ENCODE data around the gene CCZ1B. TPM values are rescaled to one million over a fixed set of nuclear protein-coding genes. Genes with fewer than 3 reads are reported as not detected.
"Not testable (repeated sequence)": the region's sequence is repeated elsewhere in the genome, so short reads cannot be mapped to it uniquely, and the experiment has no call there.

CCZ1B gene
- total RNA-seq, 1 donor from 2014 or later, result 83.0 TPM

DNA sequence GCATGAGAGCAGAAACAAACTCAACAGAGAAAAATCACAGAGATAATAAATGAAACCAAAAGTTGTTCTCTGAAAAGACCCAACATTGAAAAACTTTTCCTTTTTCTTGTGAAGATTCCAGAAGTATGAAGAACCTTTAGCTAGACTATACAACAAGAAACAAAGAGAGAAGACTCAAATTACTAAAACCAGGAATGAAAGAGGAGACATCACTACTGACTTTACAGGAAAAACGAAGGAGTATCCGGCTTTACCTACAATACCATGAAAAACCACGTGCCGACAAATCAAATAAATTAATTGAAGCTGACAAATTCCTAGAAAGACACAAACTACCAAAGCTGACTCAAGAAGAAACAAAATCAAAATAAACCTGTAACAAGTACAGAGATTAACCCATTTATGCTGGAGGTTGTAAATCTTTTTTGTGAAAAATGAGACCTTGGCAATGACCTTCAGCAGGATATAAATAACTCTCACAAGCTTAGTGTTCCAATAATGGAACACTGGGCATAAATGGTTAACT is 18.6 kb downstream of the CCZ1B start:
- H3K36me3 ChIP-seq (ENCODE audit: control insufficient read depth in 3 of 3, insufficient read depth in 3 of 3, low read length in 3 of 3); H3K9me3 ChIP-seq (ENCODE audit: control insufficient read depth in 3 of 3, low read length in 3 of 3); H3K4me3 ChIP-seq (ENCODE audit: low read length in 3 of 3); H3K9ac ChIP-seq (ENCODE audit: low read depth in 1 of 3, low read length in 3 of 3); H3K4me1 ChIP-seq (ENCODE audit: control insufficient read depth in 3 of 3, insufficient read depth in 3 of 3, low read length in 3 of 3); H3K27ac ChIP-seq (ENCODE audit: low read depth, low read length); H3K27me3 ChIP-seq (ENCODE audit: control insufficient read depth in 3 of 3, insufficient read depth in 3 of 3, low read length in 3 of 3): not testable (repeated sequence)

DNA sequence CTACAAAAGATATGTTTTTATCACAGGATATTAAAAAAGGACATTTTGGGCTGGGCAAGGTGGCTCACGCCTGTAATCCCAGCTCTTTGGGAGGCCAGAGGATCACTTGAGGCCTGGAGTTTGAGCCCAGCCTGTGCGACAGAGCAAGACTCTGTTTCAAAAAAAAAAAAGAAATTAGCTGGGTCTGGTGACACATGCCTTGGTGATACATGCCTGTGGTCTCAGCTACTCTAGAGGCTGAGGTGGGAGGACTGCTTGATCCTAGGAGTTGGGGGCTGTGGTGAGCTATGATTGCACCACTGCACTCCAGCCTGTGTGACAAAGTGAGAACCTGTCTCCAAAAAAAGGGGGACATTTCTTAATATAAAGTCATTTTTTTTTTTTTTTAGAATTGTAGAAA is 25.7 kb downstream of the CCZ1B start:
- not testable (repeated sequence) for H3K27me3 ChIP-seq (ENCODE audit: control insufficient read depth in 3 of 3, insufficient read depth in 3 of 3, low read length in 3 of 3)

DNA sequence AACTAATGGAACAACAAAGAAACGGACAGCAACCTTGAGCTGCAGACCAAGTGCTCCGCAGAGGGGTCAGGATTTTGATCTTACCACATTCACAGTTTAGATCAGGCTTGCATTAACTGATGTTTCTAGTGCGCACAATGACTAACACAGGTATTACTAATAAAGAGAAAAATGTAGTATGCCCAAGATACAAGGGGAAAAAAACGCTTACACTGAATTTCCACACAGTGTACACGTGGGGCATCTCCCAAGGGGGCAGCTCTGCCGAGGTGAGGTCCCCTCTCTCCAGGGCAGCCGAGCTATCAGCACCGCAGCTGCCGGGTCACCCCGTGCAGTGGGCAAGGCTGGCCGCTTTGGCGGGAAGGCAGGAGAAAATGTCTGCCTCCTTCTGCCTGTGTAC is 26.2 kb downstream of the CCZ1B start:
- H3K36me3 ChIP-seq (ENCODE audit: control insufficient read depth in 3 of 3, insufficient read depth in 3 of 3, low read length in 3 of 3); H3K4me3 ChIP-seq (ENCODE audit: low read length in 3 of 3); H3K9me3 ChIP-seq (ENCODE audit: control insufficient read depth in 3 of 3, low read length in 3 of 3); H3K9ac ChIP-seq (ENCODE audit: low read depth in 1 of 3, low read length in 3 of 3); H3K27me3 ChIP-seq (ENCODE audit: control insufficient read depth in 3 of 3, insufficient read depth in 3 of 3, low read length in 3 of 3); H3K27ac ChIP-seq (ENCODE audit: low read depth, low read length); H3K4me1 ChIP-seq (ENCODE audit: control insufficient read depth in 3 of 3, insufficient read depth in 3 of 3, low read length in 3 of 3): not testable (repeated sequence)

More for the DNA sequence above, 25.7 kb downstream of the CCZ1B start:
- H3K36me3 ChIP-seq (ENCODE audit: control insufficient read depth in 3 of 3, insufficient read depth in 3 of 3, low read length in 3 of 3); H3K4me1 ChIP-seq (ENCODE audit: control insufficient read depth in 3 of 3, insufficient read depth in 3 of 3, low read length in 3 of 3); H3K9ac ChIP-seq (ENCODE audit: low read depth in 1 of 3, low read length in 3 of 3); H3K27ac ChIP-seq (ENCODE audit: low read depth, low read length); H3K4me3 ChIP-seq (ENCODE audit: low read length in 3 of 3); H3K9me3 ChIP-seq (ENCODE audit: control insufficient read depth in 3 of 3, low read length in 3 of 3): not testable (repeated sequence)

DNA sequence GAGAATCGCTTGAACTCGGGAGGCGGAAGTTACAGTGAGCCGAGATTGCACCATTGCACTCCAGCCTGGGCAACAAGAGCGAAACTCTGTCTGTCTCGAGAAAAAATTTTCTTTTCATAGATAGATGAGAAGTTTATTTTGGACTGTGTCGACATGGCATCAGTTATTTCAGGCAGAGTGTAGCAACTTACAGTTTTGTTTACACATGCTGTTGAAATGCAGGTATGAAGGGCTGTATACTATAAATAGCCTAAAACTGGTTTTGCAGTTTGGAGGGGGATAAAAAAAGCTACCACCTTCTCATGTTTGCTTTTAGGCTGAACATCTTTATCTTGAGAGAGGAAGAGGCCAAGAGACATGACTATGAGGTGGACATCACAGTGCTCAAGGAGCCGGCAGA is 28.0 kb downstream of the CCZ1B start:
- H3K36me3 ChIP-seq (ENCODE audit: control insufficient read depth in 3 of 3, insufficient read depth in 3 of 3, low read length in 3 of 3); H3K9ac ChIP-seq (ENCODE audit: low read depth in 1 of 3, low read length in 3 of 3); H3K4me1 ChIP-seq (ENCODE audit: control insufficient read depth in 3 of 3, insufficient read depth in 3 of 3, low read length in 3 of 3); H3K9me3 ChIP-seq (ENCODE audit: control insufficient read depth in 3 of 3, low read length in 3 of 3); H3K27ac ChIP-seq (ENCODE audit: low read depth, low read length); H3K27me3 ChIP-seq (ENCODE audit: control insufficient read depth in 3 of 3, insufficient read depth in 3 of 3, low read length in 3 of 3); H3K4me3 ChIP-seq (ENCODE audit: low read length in 3 of 3): not testable (repeated sequence)

DNA sequence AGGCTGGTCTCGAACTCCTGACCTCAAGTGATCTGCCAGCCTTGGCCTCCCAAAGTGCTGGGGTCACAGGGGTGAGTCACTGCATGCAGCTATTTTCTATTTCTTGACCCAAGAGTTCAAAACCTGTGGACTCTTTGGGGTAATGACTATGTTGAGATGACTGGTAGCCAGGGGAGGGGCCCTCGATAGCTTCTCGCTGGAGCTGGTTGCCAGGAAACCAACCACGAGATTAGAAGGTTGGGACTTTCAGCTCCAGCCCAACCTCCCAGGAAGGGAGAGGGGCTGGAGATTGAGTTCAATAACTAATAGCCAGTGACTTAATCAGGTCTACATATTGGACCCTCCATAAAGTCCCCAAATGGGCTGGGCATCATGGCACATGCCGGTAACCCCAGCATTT is 28.9 kb downstream of the CCZ1B start:
- not testable (repeated sequence) for H3K36me3 ChIP-seq (ENCODE audit: control insufficient read depth in 3 of 3, insufficient read depth in 3 of 3, low read length in 3 of 3); H3K9ac ChIP-seq (ENCODE audit: low read depth in 1 of 3, low read length in 3 of 3); H3K27me3 ChIP-seq (ENCODE audit: control insufficient read depth in 3 of 3, insufficient read depth in 3 of 3, low read length in 3 of 3); H3K27ac ChIP-seq (ENCODE audit: low read depth, low read length); H3K9me3 ChIP-seq (ENCODE audit: control insufficient read depth in 3 of 3, low read length in 3 of 3); H3K4me3 ChIP-seq (ENCODE audit: low read length in 3 of 3); H3K4me1 ChIP-seq (ENCODE audit: control insufficient read depth in 3 of 3, insufficient read depth in 3 of 3, low read length in 3 of 3)

DNA sequence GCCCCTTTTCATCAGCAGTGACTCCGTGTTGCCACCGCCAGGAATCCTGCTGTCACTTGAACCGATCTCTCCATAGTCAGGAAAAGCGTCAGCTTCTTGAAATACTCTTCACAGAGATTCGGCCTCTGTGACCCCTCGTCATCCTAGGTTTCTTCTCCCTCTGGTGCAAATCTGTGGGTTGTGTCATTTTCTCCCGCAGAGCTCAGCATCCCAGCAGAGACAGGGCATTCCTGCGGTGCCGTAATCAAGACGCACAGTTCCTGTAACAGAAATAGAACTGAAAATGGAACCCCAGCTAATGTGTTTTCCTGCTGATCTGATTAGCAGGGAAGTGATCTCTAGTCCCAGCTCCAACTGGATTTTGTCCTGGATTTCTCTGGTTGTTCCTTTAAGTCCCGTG is 31.8 kb downstream of the CCZ1B start:
- H3K27ac ChIP-seq (ENCODE audit: low read depth, low read length); H3K4me1 ChIP-seq (ENCODE audit: control insufficient read depth in 3 of 3, insufficient read depth in 3 of 3, low read length in 3 of 3); H3K9ac ChIP-seq (ENCODE audit: low read depth in 1 of 3, low read length in 3 of 3); H3K9me3 ChIP-seq (ENCODE audit: control insufficient read depth in 3 of 3, low read length in 3 of 3); H3K4me3 ChIP-seq (ENCODE audit: low read length in 3 of 3); H3K27me3 ChIP-seq (ENCODE audit: control insufficient read depth in 3 of 3, insufficient read depth in 3 of 3, low read length in 3 of 3); H3K36me3 ChIP-seq (ENCODE audit: control insufficient read depth in 3 of 3, insufficient read depth in 3 of 3, low read length in 3 of 3): not testable (repeated sequence)

DNA sequence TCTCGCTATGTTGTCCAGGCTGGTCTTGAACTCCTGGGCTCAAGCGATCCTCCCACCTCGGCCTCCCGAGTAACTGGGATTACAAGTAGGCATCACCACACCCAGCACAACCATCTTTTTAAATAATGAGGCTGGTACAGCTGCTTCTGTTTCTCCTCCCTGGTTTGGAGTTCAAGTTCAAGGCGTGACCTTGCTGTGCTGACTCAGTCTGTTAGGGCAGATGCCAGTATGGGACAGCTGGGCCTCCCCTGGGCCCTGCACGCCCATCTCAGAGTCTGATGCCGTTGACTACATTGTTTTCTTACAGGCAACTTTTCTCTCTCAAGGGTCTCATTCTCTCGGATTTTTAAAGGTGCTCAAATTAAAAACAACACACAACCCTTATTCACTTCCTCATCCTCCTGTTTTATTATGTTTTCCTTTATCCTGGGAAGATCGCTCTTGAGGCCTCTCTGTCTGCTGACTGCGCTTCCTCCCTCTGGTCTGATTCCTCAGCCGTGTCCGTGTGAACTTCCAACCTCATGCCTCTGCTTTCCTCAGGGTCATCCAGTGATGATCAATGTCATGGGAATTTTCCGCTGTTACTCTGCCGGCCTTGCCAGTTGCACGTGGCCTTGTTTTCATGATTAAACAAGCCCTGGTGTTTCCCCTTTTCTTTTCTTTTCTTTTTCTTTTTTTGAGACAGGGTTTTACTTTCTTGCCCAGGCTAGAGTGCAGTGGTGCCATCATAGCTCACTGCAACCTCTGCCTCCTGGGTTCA is 33.8 kb downstream of the CCZ1B start:
- H3K4me1 ChIP-seq (ENCODE audit: control insufficient read depth in 3 of 3, insufficient read depth in 3 of 3, low read length in 3 of 3); H3K4me3 ChIP-seq (ENCODE audit: low read length in 3 of 3); H3K9ac ChIP-seq (ENCODE audit: low read depth in 1 of 3, low read length in 3 of 3); H3K36me3 ChIP-seq (ENCODE audit: control insufficient read depth in 3 of 3, insufficient read depth in 3 of 3, low read length in 3 of 3); H3K9me3 ChIP-seq (ENCODE audit: control insufficient read depth in 3 of 3, low read length in 3 of 3); H3K27me3 ChIP-seq (ENCODE audit: control insufficient read depth in 3 of 3, insufficient read depth in 3 of 3, low read length in 3 of 3); H3K27ac ChIP-seq (ENCODE audit: low read depth, low read length): not testable (repeated sequence)

DNA sequence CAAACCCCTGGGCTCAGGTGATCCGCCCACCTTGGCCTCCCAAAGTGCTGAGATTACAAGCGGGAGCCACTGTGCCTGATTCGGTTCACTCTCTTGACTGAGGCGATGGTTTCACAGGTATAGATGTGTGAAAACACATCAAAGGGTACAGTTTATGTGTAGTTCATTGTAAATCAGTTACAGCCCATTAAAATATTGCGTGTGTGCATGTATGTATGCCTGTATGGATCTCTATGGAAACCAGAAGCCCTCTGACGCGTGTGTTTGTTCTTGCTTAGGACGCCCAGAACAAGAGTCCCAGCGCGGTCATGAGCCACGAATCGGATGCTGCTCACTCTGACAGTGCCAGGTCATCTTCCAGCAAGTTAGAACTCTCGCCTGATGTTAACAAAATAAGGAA is 36.7 kb downstream of the CCZ1B start:
- H3K36me3 ChIP-seq (ENCODE audit: control insufficient read depth in 3 of 3, insufficient read depth in 3 of 3, low read length in 3 of 3); H3K4me1 ChIP-seq (ENCODE audit: control insufficient read depth in 3 of 3, insufficient read depth in 3 of 3, low read length in 3 of 3); H3K27me3 ChIP-seq (ENCODE audit: control insufficient read depth in 3 of 3, insufficient read depth in 3 of 3, low read length in 3 of 3); H3K4me3 ChIP-seq (ENCODE audit: low read length in 3 of 3); H3K9ac ChIP-seq (ENCODE audit: low read depth in 1 of 3, low read length in 3 of 3); H3K9me3 ChIP-seq (ENCODE audit: control insufficient read depth in 3 of 3, low read length in 3 of 3); H3K27ac ChIP-seq (ENCODE audit: low read depth, low read length): not testable (repeated sequence)

DNA sequence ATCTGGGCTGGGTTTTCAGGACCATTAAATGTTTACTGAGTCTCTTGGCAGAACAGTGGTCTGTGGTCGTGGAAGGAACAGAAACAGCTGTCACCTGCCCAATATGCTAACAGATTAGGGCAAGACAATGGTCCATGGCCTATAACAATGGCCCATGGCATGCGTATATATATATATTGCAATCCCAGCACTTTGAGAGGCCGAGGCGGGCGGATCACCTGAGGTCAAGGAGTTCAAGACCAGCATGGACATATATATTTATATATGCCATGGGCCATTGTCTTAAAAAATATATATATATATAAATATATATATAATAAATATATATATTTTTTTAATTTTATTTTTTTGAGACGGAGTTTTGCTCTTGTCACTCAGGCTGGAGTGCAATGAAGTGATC is 44.5 kb downstream of the CCZ1B start:
- H3K36me3 ChIP-seq (ENCODE audit: control insufficient read depth in 3 of 3, insufficient read depth in 3 of 3, low read length in 3 of 3); H3K4me3 ChIP-seq (ENCODE audit: low read length in 3 of 3); H3K27ac ChIP-seq (ENCODE audit: low read depth, low read length); H3K27me3 ChIP-seq (ENCODE audit: control insufficient read depth in 3 of 3, insufficient read depth in 3 of 3, low read length in 3 of 3); H3K9ac ChIP-seq (ENCODE audit: low read depth in 1 of 3, low read length in 3 of 3); H3K9me3 ChIP-seq (ENCODE audit: control insufficient read depth in 3 of 3, low read length in 3 of 3); H3K4me1 ChIP-seq (ENCODE audit: control insufficient read depth in 3 of 3, insufficient read depth in 3 of 3, low read length in 3 of 3): not testable (repeated sequence)

DNA sequence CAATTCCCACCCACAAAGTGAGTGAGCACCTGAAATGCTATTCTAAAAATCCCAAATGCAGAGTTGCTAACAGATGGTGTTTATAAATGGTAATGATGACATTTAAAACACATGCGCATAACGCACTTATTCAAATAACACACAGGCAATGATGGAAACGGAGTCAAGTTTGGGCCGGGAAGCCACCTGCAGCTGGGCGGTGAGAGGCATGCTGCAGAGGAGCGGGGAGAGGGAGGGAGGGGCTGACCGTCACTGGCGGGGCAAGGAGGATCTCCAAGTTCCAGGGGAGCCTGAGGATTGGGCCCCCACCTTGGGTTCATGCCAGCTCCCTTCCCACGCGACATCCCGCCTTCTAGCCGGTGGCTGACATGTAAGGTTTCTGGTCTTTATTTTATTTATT is 64.9 kb downstream of the CCZ1B start:
- not testable (repeated sequence) for H3K27ac ChIP-seq (ENCODE audit: low read depth, low read length); H3K9ac ChIP-seq (ENCODE audit: low read depth in 1 of 3, low read length in 3 of 3); H3K36me3 ChIP-seq (ENCODE audit: control insufficient read depth in 3 of 3, insufficient read depth in 3 of 3, low read length in 3 of 3); H3K27me3 ChIP-seq (ENCODE audit: control insufficient read depth in 3 of 3, insufficient read depth in 3 of 3, low read length in 3 of 3); H3K9me3 ChIP-seq (ENCODE audit: control insufficient read depth in 3 of 3, low read length in 3 of 3); H3K4me3 ChIP-seq (ENCODE audit: low read length in 3 of 3); H3K4me1 ChIP-seq (ENCODE audit: control insufficient read depth in 3 of 3, insufficient read depth in 3 of 3, low read length in 3 of 3)

DNA sequence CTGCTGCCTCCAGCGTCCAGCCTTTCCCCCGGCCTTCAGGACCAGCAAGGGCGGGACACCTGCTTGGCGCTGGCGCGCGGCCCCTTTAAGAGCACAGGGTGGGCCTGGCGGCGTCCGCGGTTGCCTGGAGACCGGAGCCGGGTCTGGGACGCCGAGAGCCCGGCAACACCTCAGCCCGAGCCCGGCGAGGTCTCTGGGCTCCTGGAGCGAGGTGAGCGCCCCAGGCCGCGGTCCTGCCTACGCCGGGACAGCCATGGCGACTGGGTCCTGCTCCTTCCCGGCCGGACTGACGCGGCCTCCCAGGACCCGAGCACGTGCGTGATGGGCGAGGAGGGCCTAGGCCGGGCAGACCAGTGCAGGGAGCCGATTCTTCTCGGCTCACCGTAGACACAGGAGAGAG is 72.1 kb downstream of the CCZ1B start, which contains the start of gene RSPH10B2:
TSS of gene RSPH10B2 (plus strand) at position 140 of the 400 bp plus-strand sequence. CDS start 3,575 bp downstream, outside the sequence.
- not testable (repeated sequence) for H3K36me3 ChIP-seq (ENCODE audit: control insufficient read depth in 3 of 3, insufficient read depth in 3 of 3, low read length in 3 of 3); H3K9ac ChIP-seq (ENCODE audit: low read depth in 1 of 3, low read length in 3 of 3); H3K27me3 ChIP-seq (ENCODE audit: control insufficient read depth in 3 of 3, insufficient read depth in 3 of 3, low read length in 3 of 3); H3K9me3 ChIP-seq (ENCODE audit: control insufficient read depth in 3 of 3, low read length in 3 of 3); H3K27ac ChIP-seq (ENCODE audit: low read depth, low read length); H3K4me1 ChIP-seq (ENCODE audit: control insufficient read depth in 3 of 3, insufficient read depth in 3 of 3, low read length in 3 of 3); H3K4me3 ChIP-seq (ENCODE audit: low read length in 3 of 3)
